Chondrocyte (in vitro differentiated cells): ENCODE results near the gene HBP1. TPM values are rescaled to one million over a fixed set of nuclear protein-coding genes. Genes with fewer than 3 reads are reported as not detected.
A peak's percentile ranks its signal among the peaks of the same experiment; 100 is the strongest.
"Not testable (repeated sequence)": the region's sequence is repeated elsewhere in the genome, so short reads cannot be mapped to it uniquely, and the experiment has no call there.

ENCODE experiments used
- DNase-seq: peaks from one replicate; pipeline ENCODE4 v3.0.0; 2021; ENCODE audit warnings: mixed read lengths, low spot score
- H3K27ac Mint-ChIP-seq: one replicate; pipeline ENCODE4 v1.8.0; 2021; ENCODE audit warnings: mild to moderate bottlenecking, moderate library complexity, mixed read lengths; ENCODE audit not compliant: unreplicated experiment
- H3K27me3 Mint-ChIP-seq: 2 replicates; pipeline ENCODE4 v1.8.0; 2021; ENCODE audit warnings: low read depth, mixed read lengths
- H3K36me3 Mint-ChIP-seq: 2 replicates; pipeline ENCODE4 v1.8.0; 2021; ENCODE audit warnings: low read depth, mixed read lengths
- H3K4me1 Mint-ChIP-seq: 2 replicates; pipeline ENCODE4 v1.8.0; 2021; ENCODE audit warnings: low read depth, mild to moderate bottlenecking, mixed read lengths
- H3K4me3 Mint-ChIP-seq: one replicate; pipeline ENCODE4 v1.8.0; 2021; ENCODE audit warnings: mild to moderate bottlenecking, moderate library complexity, mixed read lengths; ENCODE audit not compliant: unreplicated experiment
- H3K9me3 Mint-ChIP-seq: 2 replicates; pipeline ENCODE4 v1.8.0; 2021; ENCODE audit warnings: low read depth, mixed read lengths
- CTCF ChIP-seq: fragments of 200-600 bp; sonication (generic); IDR thresholded peaks from 2 replicates; pipeline ENCODE4 v1.5.0; 2021; ENCODE audit warnings: antibody characterized with exemption, mild to moderate bottlenecking, moderate library complexity
- total RNA-seq: library from RNA; stranded (reverse); gene quantifications from 3 replicates; pipeline ENCODE4 v1.2.1, GENCODE V29; 2021

HBP1 gene
- total RNA-seq, 1 donor from 2014 or later = 51.7 TPM

- Mint-ChIP-seq H3K9me3 (peaks cover 16% of the 10 kb centered on the region), H3K4me3 (no peak overlapping the region), H3K4me1 (peaks cover 6% of the 10 kb centered on the region), H3K27ac (no peak overlapping the region), H3K27me3 (no peaks in the 10 kb centered on the region), H3K36me3 (peaks cover 3% of the 10 kb centered on the region)
- DNase-seq = no peak
- no peak for TF ChIP-seq CTCF
These were observed 29.9 kb upstream of the HBP1 start for GRCh38 chr7:107138696-107139420.

GRCh38 chr7:107143875-107144274 is 24.9 kb upstream of the HBP1 start:
- H3K27me3 Mint-ChIP-seq, H3K27ac Mint-ChIP-seq, H3K36me3 Mint-ChIP-seq, H3K4me3 Mint-ChIP-seq, DNase-seq, H3K9me3 Mint-ChIP-seq: not testable (repeated sequence)
- H3K4me1 Mint-ChIP-seq = peaks cover 13% of the 10 kb centered on the region

- H3K36me3 Mint-ChIP-seq = no peaks in the 10 kb centered on the region
- H3K4me3 Mint-ChIP-seq = no peak overlapping the region
- no peaks in the 10 kb centered on the region for H3K9me3 Mint-ChIP-seq
- H3K4me1 Mint-ChIP-seq = peaks cover 8% of the 10 kb centered on the region
- H3K27me3 Mint-ChIP-seq = no peaks in the 10 kb centered on the region
- DNase-seq = no peak
- no peak for TF ChIP-seq CTCF
- no peak overlapping the region for H3K27ac Mint-ChIP-seq
These were observed 23.6 kb upstream of the HBP1 start for GRCh38 chr7:107145067-107145838.

GRCh38 chr7:107147464-107148393 is 21.1 kb upstream of the HBP1 start:
- H3K27me3 Mint-ChIP-seq = no peaks in the 10 kb centered on the region
- no peak for DNase-seq

GRCh38 chr7:107148721-107149120 is 20.1 kb upstream of the HBP1 start:
- no peaks in the 10 kb centered on the region for H3K27me3 Mint-ChIP-seq
- no peak for DNase-seq
- H3K4me3 Mint-ChIP-seq = no peak overlapping the region

More at GRCh38 chr7:107147464-107148393, 21.1 kb upstream of the HBP1 start:
- Mint-ChIP-seq H3K9me3 (no peaks in the 10 kb centered on the region), H3K27ac (no peak overlapping the region), H3K4me3 (no peak overlapping the region), H3K4me1 (peaks cover 8% of the 10 kb centered on the region), H3K36me3 (no peaks in the 10 kb centered on the region)
- TF ChIP-seq CTCF = peak; percentile 92

More at GRCh38 chr7:107148721-107149120, 20.1 kb upstream of the HBP1 start:
- peaks cover 8% of the 10 kb centered on the region for H3K4me1 Mint-ChIP-seq
- TF ChIP-seq CTCF = no peak
- no peaks in the 10 kb centered on the region for H3K36me3 Mint-ChIP-seq
- H3K27ac Mint-ChIP-seq = no peak overlapping the region
- H3K9me3 Mint-ChIP-seq = no peaks in the 10 kb centered on the region
